GOT3 (cell line): ENCODE measurements around the gene IL12RB1.
"Not testable (repeated sequence)": the region's sequence is repeated elsewhere in the genome, so short reads cannot be mapped to it uniquely, and the experiment has no call there.

Experiments used
- DNase-seq: peaks from one replicate; lab custom pipeline; 2025; ENCODE audit warnings: mixed read lengths; lab: John Stamatoyannopoulos, UW

IL12RB1 gene

DNA sequence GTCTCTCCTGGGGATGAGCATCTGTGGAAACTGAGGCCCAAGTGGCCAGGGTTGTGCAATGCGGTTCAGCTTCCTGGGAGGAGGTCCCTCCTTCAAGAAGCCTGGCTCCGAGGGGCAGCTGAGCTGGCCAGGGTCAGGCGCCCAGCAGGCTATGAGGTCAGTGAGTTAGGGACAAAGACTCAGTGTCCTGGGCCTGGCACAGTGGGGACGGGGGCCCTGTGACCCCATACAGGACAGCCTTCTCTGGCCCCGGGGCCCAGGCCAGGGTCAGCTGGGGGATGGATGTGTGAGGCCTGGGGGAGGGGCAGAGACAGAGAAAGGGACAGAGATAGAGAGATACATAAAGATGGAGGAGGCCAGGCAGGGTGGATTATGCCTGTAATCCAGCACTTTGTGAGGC lies 3.0 kb upstream of the IL12RB1 start:
- DNase-seq, result no peak

DNA sequence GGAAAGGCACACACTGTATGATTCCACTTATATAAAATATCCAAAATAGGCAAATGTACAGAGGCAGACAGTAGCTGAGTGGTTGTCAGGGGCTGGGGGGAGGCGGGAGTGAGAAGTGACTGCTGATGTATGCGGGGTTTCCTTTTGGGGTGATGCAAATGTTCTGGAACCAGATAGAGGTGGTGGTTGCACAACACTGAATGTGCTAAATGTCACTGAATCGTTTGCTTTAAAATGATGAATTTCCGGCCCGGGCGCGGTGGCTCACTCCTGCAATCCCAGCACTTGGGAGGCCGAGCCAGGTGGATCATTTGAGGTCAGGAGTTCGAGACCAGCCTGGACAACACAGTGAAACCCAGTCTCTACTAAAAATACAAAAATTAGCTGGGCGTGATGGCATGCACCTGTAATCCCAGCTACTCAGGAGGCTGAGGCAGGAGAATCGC lies 2.4 kb upstream of the IL12RB1 start:
- DNase-seq, result not testable (repeated sequence)

DNA sequence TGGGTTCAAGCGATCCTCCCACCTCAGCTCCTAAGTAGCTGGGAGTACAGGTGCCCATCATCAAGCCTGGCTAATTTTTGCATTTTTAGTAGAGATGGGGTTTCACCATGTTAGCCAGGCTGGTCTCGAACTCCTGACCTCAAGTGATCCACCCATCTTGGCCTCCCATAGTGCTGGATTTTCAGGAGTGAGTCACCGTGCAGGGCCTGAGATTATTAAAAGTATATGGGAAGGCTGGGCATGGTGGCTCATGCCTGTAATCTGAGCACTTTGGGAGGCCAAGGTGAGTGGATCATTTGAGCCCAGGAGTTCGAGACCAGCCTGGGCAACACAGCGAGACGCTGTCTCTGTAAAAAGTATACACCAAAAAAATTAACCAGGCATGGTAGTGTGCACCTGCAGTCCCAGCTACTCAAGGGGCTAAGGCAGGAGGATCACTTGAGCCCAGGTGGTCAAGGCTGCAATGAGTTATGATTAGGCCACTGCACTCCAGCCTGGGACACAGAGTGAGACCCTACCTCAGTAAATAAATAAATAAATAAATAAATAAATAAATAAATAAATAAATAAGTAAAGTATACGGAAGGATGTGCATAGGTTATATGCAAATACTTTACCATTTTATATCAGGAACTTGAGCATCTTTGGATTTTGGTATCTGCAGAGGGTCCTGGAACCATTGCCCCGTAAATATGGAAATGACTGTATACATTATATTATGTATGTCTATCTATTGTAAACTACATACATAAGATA lies 854 bp downstream of the IL12RB1 start:
- DNase-seq, result no peak

- DNase-seq, result no peak
Observed at GRCh38 chr19:18083929-18084684, 2.6 kb downstream of the IL12RB1 start.

DNA sequence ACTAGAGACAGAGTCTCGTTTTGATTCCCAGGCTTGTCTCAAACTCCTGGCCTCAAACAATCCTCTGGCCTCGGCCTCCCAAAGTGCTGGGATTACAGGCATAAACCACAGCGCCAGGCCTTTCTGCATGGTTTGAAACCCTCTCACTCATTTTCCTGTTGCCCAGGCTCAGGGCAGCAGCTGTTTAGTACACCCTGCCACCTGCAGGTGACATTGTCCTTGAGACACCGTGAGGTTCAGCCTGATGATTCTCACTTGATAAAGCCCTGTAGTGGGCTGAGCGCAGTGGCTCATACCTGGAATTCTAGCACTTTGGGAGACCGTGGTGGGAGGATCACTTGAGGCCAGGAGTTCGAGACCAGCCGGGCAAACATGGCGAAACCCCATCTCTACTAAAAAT lies 12.5 kb downstream of the IL12RB1 start:
- DNase-seq, result no peak

DNA sequence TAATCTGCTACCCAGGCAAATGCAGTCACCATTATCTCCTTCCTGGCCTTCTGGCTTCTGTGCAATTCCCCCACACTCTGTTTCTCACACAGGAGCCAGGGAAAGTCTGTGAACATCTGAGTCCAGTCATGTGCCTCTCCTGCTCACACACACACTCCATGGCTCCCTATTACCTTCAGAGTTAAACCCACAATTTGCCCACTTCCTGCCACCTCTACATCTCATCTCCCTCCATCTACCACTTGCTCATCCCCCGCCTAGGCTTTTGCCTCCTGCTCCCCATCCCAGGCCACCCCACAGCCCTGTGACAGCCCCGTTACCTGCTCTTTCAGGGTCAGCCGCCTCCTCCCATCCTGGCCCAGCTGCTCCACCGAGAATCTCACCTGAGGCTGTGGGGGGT lies 13.5 kb downstream of the IL12RB1 start:
- DNase-seq, result no peak

DNA sequence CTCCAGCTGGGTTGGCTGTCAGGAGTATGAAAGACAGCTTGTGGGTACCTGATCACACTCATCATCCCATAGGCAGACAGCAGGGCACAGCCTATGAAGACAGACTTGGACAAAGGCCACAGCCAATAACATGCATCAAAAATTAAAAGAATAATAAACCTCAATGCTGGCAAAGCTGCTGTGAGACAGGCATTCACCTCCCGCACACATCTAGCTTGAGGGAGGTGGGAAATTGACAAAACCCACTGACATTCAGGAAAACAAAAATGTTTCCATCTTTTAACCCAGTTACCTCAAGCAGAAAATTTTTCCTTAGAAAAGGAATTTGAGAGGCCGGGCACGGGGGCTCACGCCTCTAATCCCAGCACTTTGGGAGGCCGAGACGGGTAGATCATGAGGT lies 14.4 kb downstream of the IL12RB1 start:
- DNase-seq, result no peak

GRCh38 chr19:18070181-18070580 lies 16.6 kb downstream of the IL12RB1 start:
- no peak for DNase-seq

GRCh38 chr19:18069383-18069782 lies 17.4 kb downstream of the IL12RB1 start:
- no peak for DNase-seq

GRCh38 chr19:18068395-18068794 lies 18.3 kb downstream of the IL12RB1 start:
- DNase-seq, result no peak

DNA sequence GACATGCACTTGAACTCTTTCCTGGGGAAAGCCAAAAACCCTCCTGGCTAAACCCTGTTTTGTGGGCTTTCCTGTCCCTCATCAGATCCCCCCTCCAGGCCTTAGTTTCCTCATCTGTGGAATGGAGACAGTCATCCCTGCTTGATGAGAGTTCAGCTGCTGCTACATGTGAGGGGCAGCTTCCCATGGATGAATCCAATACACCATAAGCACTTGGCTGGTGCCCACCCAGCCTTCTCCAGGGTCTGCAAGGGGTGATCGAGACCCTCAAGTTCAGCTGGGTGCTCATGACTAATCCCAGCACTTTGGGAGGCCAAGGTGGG lies 21.6 kb downstream of the IL12RB1 start:
- no peak for DNase-seq

DNA sequence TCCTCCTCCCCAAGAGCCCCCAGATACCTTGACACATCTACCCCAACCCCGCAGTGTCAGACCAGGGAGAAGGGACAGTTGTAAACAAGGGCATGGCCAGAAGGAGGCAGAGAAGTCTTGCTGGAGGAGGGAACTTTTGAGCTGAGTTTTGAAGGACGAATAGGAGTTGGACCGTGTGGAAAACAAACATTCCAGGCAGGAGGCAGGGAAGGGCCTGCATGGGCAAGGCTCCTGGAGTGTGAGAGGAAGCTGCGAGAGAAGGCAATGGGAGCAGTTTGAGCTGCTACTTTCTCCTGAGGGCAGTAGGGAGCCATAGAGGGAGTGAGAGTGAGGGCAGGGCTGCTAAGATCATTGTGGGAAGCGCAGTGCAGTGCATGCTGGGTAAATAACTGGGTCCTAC lies 23.3 kb downstream of the IL12RB1 start:
- no peak for DNase-seq

DNA sequence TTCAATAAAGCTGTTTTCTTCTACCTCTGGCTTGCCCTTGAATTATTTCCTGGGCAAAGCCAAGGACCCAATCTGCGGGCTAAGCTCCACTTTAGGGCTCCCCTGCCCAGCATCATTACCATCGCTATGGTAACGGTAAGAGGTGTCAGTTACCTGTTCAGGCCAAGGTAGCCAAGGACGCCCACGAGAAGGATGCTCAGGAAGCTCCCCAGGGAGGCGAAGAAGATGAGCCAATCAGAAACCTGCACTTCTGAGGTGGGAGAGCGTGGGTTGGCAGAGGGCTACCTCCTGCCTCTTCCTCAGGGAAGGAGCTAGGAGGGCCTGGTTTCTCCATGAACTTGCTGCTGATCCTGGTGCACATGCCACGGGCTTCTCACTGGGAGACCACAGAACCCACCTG lies 24.7 kb downstream of the IL12RB1 start:
- DNase-seq, result no peak

GRCh38 chr19:18060472-18060871 lies 26.3 kb downstream of the IL12RB1 start:
- DNase-seq, result no peak

DNA sequence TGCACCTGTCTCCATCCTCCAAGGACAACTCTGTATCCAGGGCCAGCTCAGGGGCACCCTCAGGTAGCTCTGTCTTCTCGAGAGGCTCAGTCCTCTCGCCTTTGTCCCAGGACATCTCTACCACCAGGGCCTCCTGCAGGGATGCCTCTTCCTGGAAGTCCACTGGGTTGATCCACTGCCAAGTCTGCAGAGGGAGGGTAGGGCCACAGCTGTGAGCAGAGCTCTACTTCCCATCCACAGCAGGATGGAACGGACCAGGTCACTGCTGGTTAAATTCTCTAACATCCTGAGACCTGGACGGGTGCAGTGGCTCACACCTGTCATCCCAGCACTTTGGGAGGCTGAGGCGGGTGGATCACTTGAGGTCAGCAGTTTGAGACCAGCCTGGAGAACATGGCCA lies 26.8 kb downstream of the IL12RB1 start:
- DNase-seq, result no peak

DNA sequence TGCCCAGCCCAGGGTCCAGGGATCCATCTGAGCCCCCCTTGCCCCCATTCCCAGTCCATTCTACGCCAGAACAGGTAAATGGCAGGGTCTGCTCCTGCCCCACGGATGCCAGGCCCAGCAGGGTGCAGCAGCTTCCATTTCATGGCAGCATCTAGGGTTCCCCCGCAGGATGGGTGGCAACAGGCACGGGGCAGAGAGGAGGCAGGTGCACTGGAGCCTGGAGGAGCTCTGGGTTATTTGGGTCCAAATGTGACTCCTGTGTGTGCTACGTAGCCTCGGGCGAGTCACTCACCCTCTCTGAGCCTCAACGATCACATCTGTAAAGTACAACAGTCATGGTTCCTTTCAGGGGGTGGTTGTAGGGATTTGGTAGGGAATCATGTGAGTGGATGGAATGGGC lies 27.4 kb downstream of the IL12RB1 start:
- DNase-seq, result no peak

DNA sequence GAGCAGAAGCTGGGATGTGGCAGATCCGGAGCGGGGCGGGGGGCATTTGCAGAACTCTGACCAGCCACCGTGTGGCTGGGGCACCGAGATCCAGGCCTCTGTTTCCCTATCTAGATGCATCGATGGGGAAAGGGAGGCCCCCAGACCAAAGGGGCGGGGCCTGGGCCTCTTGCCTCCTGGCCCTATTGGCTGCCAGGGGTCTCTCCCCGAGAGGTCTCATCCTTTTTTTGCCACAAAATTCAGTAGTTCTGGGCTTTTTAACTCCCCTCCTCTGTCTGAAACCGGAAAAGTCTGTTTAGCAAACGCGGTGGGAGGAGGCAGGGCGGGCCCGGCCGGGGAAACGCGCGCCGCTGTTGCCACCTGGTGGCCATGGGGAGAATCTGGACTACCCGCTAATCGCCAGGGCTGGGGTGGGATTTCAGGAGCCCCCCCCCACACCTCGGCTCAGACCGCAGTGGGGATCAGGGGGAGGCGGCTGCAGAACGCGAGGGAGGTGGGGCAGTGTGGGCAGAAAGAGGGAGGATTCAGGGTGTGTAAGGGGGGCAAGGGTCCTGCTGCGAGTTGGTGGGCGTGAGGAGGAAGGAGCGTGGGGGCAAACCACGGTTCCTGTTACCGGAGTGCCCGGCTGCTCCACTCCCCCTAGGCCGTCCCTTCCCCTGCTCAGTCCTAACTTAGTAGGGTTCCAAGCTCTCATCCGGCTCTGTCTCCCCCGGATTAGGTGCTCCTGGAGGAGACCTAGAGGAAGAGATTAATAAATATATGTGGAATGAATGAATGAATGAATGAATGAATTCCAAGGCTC lies 28.3 kb downstream of the IL12RB1 start:
- DNase-seq, result no peak

- no peak for DNase-seq
Observed at GRCh38 chr19:18057557-18057956, 29.2 kb downstream of the IL12RB1 start.

DNA sequence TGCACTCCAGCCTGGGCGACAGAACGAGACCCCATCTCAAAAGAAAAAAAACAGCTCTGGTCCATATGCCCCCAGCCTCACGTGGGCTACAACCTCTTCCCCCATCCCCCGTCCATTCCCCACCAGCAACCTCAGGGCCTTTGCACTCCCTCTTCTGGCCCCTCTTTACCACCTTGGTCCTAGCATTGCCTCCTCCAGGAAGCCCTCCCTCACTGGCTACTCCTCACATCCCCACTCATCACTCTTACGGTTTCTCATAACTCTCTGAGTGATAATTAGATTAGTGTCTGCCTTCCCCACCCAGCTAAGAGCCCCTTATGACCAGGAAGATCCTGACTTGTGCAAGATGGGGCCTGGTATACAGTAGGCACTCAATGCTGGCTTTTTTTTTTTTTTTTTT lies 30.8 kb downstream of the IL12RB1 start:
- no peak for DNase-seq

DNA sequence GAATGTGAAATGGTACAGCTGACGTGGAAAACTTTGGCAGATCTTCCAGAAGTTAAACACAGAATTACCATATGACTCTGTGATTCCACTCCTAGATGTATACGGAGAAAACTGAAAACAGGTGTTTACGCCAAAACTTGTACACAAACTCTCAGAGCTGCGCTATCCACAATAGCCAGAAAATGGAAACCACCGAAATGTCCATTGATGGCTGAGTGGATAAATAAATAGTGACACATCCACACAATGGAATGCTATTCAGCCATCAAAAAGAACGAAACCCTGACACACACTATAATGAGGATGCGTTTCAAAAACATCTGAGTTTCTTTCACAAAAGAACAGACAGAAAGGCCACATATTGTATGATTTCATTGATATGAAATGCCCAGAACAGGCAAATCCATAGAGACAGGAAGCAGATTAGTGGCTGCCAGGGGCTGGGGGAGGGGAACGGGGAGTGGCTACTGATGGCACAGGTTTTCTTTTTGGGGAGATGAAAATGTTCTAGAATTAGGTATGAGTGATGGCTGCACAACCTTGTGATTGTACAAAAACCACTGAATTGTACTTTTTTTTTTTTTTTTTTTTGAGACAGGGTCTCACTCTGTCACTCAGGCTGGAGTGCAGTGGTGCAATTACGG lies 33.0 kb downstream of the IL12RB1 start:
- no peak for DNase-seq

DNA sequence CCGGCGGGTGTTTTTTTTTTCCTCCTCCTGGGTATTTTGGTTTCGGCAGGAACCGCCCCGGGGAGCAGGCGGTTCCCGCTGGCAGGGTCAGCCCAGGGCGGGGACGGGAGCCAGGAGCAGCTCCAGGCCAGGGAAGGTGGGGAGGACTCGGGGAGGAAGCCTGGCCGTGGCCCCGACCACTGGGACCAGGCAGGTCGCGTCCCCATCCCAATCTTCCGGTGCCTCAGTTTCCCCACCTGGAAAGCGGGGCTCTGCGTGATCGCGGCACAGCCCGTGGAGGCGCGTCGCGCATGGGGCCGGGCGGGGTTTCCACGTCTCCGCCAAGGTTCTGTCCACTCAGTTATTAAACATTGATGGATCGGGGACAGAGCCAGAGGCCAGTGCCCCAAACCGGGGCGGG lies 34.8 kb downstream of the IL12RB1 start:
- DNase-seq, result no peak

GRCh38 chr19:18049385-18049784 lies 37.3 kb downstream of the IL12RB1 start:
- no peak for DNase-seq
